Fibroblast of pulmonary artery (primary cell): ENCODE measurements around the gene RPL13A.

ENCODE experiments used
- DNase-seq: peaks from one replicate; pipeline ENCODE4 v3.0.0-alpha.2; 2010; ENCODE audit warnings: low read depth
- H3K4me3 ChIP-seq: replicated peaks from 2 replicates; pipeline ENCODE4 v1.5.1; 2011; ENCODE audit warnings: low read depth, mild to moderate bottlenecking, control low read depth, low read length, moderate library complexity
- TF ChIP-seq, protein P1 (sequence below): IDR thresholded peaks from 2 replicates; pipeline ENCODE4 v1.5.1; 2011; ENCODE audit warnings: mild to moderate bottlenecking, control low read depth, low read length, inconsistent platforms; ENCODE audit errors: missing control alignments

RPL13A gene

DNA sequence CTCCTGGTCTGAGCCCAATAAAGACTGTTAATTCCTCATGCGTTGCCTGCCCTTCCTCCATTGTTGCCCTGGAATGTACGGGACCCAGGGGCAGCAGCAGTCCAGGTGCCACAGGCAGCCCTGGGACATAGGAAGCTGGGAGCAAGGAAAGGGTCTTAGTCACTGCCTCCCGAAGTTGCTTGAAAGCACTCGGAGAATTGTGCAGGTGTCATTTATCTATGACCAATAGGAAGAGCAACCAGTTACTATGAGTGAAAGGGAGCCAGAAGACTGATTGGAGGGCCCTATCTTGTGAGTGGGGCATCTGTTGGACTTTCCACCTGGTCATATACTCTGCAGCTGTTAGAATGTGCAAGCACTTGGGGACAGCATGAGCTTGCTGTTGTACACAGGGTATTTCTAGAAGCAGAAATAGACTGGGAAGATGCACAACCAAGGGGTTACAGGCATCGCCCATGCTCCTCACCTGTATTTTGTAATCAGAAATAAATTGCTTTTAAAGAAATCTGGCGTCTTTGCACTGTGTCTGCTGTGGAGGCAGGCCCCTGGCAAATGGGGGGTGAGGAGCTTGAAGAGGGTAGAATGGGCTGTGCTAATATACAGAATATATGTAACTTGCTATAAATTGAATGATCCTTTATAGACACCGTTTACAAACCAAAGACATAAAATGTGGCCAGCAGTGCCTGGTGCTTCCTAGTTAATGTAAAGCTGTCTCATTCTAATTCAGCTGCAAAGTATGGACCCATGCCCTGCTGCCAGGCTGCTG is 4.6 kb downstream of the RPL13A start:
- H3K4me3 ChIP-seq: no peak overlapping the region
- TF ChIP-seq, protein P1, sequence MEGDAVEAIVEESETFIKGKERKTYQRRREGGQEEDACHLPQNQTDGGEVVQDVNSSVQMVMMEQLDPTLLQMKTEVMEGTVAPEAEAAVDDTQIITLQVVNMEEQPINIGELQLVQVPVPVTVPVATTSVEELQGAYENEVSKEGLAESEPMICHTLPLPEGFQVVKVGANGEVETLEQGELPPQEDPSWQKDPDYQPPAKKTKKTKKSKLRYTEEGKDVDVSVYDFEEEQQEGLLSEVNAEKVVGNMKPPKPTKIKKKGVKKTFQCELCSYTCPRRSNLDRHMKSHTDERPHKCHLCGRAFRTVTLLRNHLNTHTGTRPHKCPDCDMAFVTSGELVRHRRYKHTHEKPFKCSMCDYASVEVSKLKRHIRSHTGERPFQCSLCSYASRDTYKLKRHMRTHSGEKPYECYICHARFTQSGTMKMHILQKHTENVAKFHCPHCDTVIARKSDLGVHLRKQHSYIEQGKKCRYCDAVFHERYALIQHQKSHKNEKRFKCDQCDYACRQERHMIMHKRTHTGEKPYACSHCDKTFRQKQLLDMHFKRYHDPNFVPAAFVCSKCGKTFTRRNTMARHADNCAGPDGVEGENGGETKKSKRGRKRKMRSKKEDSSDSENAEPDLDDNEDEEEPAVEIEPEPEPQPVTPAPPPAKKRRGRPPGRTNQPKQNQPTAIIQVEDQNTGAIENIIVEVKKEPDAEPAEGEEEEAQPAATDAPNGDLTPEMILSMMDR: no peak
- DNase-seq: no peak

DNA sequence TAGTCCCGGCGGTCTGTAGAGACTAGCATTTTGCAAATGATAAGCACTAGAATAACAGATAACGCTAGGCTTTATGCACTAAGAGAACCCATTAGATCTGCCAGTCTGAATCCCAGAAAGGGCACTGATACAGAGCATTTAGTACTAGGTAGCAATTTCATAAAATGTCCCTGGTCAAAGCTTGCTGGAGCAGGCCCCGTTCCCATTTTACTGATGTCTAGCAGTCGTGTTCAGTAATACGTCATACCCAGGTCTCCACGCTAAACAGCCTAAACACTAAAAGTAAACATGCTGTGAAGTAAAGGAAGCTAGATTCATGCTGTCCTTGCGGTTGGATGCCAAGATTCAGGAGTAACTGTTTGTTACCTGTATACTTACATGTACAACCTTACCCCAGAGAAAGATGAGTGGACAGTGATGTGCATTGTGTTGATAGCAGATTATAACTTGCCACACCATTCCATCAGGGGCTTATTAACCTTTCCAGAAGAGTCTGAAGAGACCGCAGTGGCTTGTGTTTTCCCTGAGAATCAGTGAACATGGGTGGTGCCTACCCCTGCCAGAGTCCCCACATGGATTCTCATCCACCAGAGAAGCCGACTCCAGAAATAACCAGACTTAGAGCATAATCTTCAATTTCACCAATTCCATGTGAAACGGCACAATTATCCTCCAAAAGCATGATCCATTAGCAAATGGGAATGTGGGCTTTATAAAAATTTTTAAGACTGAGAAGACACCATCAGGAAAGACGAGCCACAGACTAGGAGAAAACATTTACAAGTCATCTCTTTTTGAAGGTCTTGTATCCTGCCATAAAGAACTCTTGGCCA is 5.4 kb downstream of the RPL13A start:
- TF ChIP-seq, protein P1: no peak
- no peak for DNase-seq
- no peak overlapping the region for H3K4me3 ChIP-seq

DNA sequence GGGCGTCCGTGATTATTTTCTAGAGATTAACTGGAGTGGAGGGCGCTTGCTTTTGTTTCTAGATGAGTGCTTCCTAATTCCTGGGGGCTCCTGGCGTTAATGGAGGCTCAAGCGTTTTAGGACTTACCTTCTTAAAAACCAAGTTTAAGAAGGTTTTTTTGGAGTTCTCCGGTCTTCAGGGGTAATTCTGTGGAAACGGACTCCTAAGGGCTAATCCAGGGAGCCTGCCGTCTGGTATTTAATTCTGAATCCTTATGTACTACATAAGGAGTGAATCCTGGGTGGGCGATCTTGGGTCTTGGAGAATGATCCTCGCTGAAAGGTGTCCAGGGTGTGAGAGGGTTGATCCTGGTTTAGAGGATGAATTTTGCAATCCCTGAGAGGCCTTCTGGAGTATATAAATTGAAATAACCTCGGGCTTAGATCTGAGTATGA is 9.2 kb downstream of the RPL13A start:
- peak overlapping the region; percentile 88 for H3K4me3 ChIP-seq
- TF ChIP-seq, protein P1: no peak
- no peak for DNase-seq

DNA sequence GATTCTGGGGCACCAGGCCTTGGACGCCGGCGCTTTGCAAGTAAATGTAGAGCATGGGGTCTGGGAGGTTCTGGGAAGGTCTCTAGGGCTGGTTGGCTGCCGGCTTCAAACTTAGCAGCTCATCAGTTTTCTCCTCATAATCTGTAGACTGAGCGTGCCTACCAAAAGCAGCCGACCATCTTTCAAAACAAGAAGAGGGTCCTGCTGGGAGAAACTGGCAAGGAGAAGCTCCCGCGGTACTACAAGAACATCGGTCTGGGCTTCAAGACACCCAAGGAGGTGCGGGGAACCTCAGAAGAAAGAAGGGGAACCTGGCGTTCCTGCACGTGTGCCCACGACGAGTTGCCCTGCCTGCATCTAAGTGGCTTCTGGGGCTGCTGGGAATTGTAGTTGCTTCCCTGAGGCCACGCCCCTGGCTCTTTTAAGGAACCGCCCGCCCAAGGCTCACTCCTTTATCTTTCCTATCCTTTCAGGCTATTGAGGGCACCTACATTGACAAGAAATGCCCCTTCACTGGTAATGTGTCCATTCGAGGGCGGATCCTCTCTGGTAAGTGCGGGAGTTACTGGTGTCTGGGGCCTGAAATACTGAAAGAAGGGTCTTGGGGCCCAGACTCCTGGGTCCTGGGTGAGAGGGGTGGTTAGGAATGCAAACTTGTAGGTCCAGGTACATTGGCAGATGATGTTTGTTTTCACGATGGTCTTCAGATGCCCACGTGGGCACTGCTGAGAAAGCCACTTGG is 9.8 kb downstream of the RPL13A start:
- peak overlapping the region; percentile 88 for H3K4me3 ChIP-seq
- TF ChIP-seq, protein P1: no peak
- peak; percentile 63 for DNase-seq

DNA sequence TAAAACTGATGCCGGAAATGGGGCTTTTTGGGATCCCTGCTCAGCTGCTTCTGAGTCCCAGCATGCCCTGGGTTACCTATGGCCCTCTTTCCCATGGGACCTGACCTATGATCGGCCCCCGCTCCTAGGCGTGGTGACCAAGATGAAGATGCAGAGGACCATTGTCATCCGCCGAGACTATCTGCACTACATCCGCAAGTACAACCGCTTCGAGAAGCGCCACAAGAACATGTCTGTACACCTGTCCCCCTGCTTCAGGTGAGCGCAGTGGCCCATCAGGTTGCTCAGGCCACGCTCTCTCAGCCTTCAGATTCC is 10.3 kb downstream of the RPL13A start:
- peak overlapping the region; percentile 88 for H3K4me3 ChIP-seq
- TF ChIP-seq, protein P1: no peak

DNA sequence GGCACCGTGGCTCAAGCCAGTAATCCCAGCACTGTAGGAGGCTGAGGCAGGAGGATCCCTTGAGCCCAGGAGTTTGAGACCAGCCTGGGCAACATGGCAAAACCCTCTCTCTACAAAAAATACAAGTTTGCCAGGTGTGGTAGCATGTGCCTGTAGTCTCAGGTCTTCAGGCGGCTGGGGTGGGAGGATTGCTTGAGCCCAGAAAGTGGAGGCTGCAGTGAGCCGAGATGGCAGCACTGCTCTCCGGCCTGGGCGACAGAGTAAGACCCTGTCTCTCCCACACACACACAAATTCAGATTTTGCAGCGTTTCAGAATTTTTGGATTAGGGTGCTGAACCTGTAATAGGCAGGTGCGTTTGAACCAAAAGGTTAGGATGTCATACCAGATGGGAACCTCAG is 11.1 kb downstream of the RPL13A start:
- TF ChIP-seq, protein P1: no peak
- peak overlapping the region; percentile 5 for H3K4me3 ChIP-seq
- DNase-seq: no peak

More for the DNA sequence above, 10.3 kb downstream of the RPL13A start:
- no peak for DNase-seq
